Left cardiac atrium (tissue), 4 donors: Measurements from ENCODE around the gene IL4R. TPM values are rescaled to one million over a fixed set of nuclear protein-coding genes. Genes with fewer than 3 reads are reported as not detected.
A peak's percentile ranks its signal among the peaks of the same experiment; 100 is the strongest.

Experiments used
- ATAC-seq, 2 donors: fragments of 200-7000 bp; cut with Tn5 transposase; one replicate each; pipeline ENCODE4 v1.9.1; 2020; ENCODE audit warnings: mild to moderate bottlenecking in 2 of 2, moderate library complexity in 2 of 2
- DNase-seq: peaks from one replicate; pipeline ENCODE4 v3.0.0-alpha.2; 2020
- intact Hi-C, 2 donors: fragments of 100-400 bp; cut with DNase I; formaldehyde crosslinking; loops; one replicate each; pipeline versions ENCODE4 v1.14.1 to v1.15.1; 2022 to 2023
- total RNA-seq, 2 donors: library from RNA; stranded (reverse); fragmentation: NEBNext Ultra II Directional; extraction: Animal tissue kit (Norgen Biotek cat#: 25700); gene quantifications; one replicate each; pipeline ENCODE4 v1.2.1, GENCODE V29; 2021
- donor health status: DM: no; HTN: yes; CAD: no.
- donor health status: DM: no; HTN: yes; CAD: no; lungs with severe emphysema.
- donor health status: DM: yes; HTN: yes; CAD: no.
- donor health status: Dilated cardiomyopathy.

IL4R gene
- total RNA-seq, 2 donors from 2014 or later: 19.8 to 56.8 TPM

DNA sequence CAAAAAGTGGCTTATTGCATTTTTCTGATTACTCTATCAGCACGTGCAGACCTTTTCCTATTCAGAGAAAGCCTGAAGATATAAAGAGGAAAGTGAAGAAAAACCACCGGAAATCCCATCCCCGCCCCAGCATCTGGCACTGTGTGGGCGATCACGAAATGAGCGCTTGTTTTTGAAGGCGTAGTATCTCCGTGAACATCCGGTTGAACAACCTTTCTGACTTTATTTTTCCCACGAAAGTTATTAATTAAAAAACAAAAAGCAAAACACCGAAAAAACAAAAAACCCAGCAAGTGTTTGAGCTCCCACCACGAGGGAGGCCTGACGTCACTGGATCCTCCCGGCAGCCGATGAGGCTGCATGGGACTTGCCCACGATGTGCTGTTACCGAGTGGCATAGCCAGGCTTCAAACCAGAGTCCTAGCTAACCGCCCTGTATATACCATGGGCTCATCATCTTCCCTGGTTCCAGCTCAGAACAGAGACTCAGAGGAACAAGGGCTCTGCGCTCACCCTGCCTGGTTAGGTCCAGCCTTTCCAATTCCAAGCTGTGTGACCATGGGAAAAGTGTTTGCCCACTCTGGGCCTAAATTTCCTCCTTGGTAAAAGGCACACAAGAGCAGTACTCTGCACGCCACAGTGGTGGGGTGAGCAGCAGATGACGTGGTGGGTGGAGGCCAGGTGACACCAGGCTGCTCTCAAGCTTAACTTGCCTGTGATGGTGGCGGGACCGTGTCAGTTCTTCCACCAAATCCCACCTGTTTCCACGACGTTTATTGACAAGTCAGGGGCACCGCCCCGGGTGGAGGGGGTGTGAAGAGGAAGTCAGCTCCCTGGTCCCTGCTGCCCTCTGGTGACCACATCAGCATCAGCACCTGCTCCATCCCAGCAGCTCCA is 53.9 kb downstream of the IL4R start:
- ATAC-seq (peak; percentile 84 to 85), DNase-seq (peak; percentile 90)
- intact Hi-C loops: loop anchor here (1.0 to 10.0 kb wide), 3 partner anchors 135 to 188 kb away; no protein-coding TSS in a partner anchor

DNA sequence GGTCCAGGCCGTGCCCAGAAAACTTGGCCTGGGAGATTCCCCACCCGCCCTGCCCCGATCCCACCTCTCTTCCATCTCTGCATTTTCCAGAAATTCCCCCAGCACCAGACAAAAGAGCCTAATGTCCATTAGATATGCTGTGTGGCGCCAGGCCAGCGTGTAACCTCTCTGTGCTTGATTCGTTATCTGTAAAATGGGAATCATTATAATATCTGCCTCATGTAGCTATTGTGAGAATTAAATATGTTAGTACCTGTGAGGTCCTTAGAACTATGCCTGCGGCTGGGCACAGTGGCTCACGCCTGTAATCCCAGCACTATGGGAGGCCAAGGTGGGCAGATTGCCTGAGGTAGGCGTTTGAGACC is 54.6 kb downstream of the IL4R start:
- no peak for DNase-seq
- intact Hi-C loops: loop anchor here (1.0 to 10.0 kb wide), 3 partner anchors 136 to 189 kb away; no protein-coding TSS in a partner anchor
- ATAC-seq: no peak

DNA sequence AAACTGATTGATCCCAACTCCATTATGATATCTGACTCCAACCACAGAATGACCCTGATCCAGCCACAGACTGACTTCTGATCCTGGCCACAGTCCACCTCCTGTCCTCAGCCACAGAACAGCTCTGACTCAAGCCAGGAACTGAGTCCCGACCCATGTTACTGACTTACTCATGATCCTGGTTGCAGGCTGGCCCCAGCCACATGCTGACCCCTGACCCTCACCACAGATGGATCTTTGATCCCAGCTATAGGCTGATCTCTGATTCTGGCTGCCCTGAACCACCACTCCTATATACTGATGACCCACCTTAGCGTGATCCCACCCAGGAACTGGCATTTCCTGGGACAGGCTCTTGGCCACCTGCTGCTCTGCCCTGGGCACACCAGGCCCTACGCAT is 56.0 kb downstream of the IL4R start:
- ATAC-seq (no peak), DNase-seq (no peak)
- intact Hi-C loops: loop anchor here (5.0 to 10.0 kb wide), 2 partner anchors 138 to 185 kb away; no protein-coding TSS in a partner anchor

DNA sequence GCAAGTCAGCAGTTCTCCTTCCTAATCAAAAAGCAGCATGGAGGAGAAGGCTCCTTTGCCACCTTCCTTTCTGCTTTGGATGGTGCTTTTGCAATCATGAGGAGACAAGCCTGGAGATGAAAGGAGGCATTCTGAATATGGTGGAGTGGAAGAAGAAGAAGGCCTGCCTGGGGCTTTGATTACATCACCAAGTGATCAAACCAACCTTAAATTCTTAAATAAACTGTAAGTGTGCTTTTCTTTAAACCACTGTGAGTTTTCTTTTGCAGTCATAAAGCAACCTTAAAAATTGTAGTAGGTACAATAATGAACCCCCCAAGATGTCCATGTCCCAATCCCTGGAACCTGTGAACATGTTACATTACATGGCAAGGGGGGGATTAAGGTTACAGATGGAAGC is 56.5 kb downstream of the IL4R start:
- no peak for ATAC-seq
- DNase-seq: no peak
- intact Hi-C loops: no loop called here

DNA sequence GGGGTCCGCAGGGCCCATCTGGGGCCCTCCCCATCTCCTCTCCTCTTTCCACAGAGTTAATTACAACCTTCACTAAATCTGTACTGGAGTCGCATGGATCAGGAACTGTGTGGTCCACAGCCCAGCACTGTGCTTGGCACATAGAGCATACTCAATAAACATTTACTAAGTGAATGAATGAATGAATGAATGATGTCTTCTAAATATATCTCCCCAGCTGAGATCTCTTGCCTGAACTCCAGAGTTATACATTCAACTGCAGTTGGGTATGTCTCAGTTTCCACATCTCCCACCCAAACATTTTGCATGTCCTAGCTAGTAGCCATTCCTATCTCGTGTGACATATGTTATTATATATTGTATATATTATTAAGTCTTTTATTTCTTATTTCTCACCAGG is 59.5 kb downstream of the IL4R start:
- intact Hi-C loops: no loop called here
- no peak for DNase-seq
- no peak for ATAC-seq

DNA sequence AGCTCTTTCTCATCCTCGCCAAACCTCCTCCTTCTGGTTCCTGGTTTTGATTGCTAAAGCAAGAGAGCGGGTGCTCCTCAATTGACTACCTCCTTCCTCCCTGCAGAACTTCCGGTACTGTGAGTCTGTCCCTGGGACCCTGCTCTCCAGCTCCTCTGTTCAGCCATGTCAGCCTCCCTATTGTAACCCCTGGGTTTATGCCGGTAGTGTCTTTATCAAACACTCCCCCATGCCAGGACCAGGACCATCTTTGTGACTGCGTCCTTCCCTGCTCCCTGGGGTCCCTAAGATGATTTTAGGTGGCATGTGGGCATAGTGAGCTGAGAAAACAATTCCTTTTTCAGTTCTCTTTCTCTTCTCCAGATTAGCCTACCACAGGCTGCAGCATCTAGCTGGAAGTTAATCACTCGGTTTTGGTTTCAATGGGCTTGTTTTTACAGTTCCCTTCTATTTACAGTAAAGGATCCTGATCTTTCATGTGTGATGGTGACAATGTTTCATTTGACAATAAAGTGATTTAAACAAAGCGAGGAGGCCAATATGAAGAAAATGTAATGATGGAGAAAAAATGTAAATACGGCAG is 60.5 kb downstream of the IL4R start:
- ATAC-seq (peak in 1 of 2 donors; percentile 29), DNase-seq (no peak)
- intact Hi-C loops: no loop called here

DNA sequence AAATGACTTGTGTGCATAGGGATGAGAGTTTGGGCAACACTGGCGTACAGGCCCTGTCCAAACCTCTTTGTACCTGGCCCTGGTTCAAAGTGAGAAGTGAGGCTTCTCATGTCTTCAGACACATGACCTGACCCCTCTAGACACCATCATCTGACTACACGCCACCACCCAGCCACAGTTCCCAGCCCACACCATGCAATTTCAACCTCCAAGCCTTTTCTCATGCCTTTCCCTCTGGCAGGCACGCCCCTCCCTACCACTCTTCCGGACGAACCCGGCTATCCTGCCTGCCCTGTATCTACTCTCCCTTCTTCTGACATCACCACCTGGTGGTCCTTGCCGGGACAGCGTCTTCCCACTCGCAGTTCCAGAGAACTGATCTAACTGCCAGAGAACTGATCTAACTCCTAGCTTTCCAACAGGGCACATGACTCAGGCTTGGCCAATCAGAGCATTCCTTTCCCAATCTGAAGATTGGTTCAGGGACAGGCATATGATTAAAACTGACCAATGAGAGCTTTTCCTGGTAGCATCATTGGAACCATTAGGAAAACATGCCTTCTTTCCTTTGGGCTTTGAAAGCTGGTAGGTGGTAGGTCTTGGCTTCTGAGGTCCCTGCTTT is 61.1 kb downstream of the IL4R start:
- intact Hi-C loops: no loop called here
- ATAC-seq: peak; percentile 80 to 81
- peak; percentile 77 for DNase-seq

DNA sequence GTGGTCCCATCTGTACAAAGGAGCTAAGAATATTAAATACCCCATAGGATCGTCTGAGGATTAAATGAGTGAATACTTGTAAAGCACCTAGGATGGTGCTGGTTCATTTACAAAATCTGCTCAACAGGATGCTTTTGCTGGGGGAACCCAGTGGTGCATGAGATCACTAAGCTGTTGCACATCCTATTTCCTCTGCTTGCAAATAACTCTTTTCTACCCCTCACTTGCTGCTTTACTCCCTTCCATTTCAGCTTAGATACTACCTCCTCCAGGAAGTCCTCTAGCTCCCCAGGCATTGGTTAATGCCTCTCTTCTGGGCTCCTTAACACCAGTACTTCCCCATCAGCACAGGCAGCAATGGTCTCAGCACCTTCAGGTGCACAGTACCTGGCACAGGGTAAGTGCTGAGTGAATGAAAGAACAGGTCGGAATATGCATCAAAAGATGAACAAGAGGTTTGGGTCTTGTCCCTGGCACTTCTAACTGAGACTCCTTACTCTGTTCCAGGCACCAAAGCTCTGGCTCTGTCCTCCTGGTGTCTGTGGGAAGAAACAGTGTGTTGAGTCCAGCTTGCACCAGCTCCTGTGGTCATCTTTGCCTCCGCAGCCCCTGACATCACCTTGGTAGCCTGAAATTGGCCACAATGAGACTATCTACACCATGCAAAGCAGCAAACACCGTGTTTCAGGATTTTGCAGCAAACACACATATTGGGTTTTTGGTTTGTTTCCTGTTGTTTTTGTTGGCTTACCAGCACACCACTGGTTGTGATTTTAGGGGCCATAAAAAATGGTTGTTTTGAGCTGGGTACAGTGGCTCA is 64.1 kb downstream of the IL4R start:
- ATAC-seq (no peak), DNase-seq (no peak)
- intact Hi-C loops: no loop called here

DNA sequence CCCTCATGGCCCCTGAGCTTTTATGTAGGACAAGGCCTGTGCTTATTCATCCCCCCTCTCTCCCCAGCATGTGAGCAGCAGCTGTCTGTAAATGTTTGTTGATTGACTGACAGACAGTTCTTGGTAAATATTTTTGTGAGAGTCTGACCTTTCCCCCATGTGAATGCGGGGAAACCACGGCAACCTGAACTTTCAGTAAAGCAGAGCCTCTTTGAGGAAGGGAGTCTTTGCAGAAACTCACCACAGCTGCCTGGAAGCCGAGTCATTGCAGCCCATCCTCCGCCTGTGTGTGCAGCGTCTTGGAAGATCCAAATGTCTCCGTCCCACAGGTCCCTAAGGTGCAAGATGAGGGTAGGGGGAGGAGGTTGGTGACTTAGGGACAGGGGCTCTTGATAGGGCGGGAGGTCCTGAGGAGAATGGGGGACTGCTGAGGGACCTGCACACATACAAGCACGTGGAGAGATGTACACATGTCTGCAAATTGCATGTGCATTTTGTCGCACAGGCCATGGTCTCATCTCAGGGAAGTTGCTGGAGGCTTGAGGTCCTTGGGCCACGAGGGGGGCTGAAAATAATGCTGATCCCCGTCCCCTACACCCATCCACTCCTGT is 65.2 kb downstream of the IL4R start:
- DNase-seq: no peak
- no peak for ATAC-seq
- intact Hi-C loops: no loop called here

DNA sequence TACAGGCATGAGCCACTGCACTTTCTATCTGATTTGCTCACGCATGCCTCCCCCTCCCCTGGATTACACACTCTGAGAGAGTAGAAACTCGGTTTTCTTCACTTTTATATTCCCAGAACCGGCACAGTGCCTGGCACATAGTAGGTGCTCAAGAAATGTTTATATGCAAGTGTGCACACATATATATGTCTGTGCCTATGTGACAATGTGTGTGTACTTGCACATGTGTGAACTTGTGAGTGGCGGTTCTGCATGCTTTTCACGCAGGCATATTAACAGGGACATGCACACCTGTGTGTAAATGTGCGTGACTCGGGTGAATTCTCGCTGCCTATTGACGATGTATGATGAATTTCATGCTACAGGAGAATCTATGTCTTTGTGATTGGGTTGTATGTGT is 66.1 kb downstream of the IL4R start:
- no peak for DNase-seq
- intact Hi-C loops: no loop called here
- no peak for ATAC-seq

DNA sequence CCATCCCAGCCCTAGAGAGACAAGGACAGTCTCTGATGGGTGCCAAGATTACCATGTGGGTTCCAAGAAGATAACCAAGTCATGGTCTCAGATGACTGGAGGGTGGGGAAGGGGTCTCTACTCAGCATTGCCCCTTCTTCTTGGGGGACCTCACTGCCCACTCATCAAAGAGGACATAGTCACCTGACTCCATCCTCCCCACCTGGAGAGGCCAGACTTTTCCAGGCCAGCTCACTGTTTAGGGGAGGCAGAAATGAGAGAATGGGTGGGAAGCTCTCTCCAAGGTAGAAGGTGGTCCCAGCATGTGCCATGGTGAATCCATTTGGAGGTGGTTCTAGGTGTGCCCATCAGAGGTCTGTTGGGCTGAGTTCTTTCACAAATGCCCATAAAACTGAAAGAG is 67.5 kb downstream of the IL4R start:
- ATAC-seq (no peak), DNase-seq (no peak)
- intact Hi-C loops: no loop called here

DNA sequence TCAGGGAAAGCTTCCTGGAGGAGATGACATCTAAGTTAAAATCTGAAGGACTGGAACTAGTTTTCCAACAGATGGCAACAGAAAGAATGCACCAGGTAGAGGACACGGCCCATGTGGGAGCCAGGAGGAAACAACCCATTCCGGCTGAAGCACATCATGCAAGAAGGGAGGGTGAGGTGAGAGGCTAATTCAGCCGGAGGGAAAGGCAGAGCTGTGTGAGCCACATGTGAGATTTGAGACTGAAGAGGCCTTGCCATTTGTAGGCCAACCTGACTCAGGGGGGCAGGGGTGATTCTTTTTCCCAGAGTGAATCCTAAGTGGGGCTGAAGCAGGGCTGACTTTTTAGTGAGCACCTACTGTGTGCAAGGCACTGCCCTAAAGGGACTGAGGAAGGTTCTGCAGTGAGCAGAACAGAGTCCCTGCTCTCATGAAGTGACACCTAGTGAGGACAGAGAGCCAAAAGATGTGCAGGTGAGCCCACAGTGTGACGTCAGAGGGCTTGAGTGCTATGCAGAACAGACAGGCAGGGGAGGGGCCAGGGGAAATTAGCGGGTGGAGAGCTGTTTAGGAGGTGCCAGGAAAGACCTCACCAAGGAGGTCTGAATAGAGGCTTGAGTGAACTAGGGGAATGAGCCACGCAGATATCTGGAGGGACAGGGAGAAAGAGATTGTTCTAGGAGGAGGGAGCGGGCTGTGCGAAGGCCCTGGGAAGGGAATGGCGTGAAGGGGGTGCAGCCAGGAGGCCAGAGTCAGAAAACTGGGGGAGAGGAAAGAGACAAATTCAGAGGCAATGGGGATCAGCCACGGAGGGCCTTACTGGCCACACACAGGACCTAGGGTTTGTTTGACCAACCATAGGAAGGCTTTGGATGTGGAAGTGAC is 68.4 kb downstream of the IL4R start:
- DNase-seq (no peak), ATAC-seq (no peak)
- intact Hi-C loops: no loop called here

DNA sequence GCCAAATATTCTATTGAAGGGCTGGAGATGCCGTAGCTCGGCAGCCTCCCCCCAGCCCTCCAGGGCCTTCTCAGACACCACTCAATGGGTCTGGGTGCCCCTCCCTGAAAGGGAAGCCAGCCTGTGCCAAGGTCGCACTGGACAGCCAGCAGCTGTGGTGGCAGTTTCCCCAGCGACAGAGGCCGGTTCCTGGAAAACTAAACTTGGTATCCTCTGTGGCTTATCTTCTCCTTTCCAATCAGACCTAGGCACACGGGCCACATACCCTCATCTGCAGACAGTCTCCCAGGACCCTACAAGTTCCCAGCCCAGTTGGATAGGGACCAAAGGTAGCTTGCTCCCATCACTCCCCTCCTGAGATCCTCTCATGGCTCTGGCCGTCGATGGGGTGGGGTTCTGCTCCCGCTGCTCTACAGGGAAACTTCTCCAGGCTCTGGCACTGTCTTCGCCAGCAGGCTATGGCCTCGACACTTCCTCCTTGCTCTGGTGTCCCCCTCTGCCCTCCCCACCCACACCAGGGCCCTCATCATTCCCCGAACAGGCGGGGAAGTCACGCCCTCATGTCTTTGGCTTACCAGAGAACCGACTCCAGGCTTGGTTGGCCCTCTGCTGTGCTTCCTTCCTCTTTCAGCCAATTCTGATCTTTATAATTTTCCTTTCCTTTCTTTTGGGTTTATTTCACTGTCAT is 69.9 kb downstream of the IL4R start:
- peak; percentile 68 to 89 for ATAC-seq
- intact Hi-C loops: no loop called here
- DNase-seq: peak; percentile 53

DNA sequence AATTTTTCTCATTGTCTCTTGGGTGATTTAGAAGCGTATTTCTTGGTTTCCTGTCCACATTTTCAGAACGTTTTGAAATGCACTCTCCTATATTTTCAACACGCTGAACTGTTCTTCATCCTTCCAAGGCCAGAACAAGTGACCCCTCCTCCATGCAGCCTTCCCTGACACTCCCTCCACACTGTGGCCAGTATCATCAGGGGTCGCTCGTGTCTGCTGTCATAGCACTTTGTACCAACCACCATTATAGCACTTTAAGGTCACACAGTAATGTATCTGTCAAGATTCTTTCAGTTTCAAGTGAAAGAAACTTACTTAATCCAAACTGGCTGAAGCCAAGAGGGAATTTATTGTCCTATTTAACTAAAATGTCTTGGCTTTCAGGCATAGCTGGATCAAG is 70.7 kb downstream of the IL4R start:
- no peak for ATAC-seq
- DNase-seq: no peak
- intact Hi-C loops: no loop called here

DNA sequence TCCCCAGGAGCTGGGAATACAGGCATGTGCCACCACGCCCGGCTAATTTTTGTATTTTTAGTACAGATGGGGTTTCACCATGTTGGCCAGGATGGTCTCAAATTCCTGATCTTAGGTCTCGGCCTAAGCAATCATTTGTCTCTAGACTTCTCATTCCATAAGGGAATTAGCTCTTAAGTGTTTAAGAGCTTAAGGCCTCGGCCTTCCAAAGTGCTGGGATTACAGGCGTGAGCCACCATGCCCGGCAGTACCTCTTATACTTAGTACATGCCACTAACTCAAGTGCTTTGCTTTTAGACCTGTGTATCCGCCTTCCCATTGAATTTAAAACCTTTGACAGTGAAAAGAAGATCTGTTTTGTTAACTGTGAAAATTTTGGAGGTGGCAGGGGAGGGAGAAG is 71.6 kb downstream of the IL4R start:
- no peak for DNase-seq

DNA sequence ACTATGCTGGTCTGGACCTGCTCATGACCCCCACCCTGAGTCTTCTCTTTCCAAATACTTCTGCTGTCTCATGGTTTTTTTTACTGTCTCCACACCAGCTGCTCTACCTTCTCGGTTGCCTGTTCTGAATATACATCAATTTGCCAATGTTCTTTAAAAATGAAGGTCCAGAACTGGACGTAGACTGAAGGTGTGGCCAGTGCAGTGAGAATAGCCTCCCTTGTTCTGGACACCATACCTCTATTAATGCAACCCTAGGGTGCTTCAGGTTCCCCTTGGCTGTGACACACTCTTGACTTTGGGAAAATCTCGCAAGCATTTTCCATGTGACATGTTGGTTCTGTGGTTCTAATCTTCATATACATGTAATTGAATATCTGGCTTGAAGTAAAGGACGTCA is 72.9 kb downstream of the IL4R start:
- intact Hi-C loops: no loop called here
- ATAC-seq: no peak
- DNase-seq: no peak

More for the DNA sequence above, 71.6 kb downstream of the IL4R start:
- intact Hi-C loops: no loop called here
- no peak for ATAC-seq

DNA sequence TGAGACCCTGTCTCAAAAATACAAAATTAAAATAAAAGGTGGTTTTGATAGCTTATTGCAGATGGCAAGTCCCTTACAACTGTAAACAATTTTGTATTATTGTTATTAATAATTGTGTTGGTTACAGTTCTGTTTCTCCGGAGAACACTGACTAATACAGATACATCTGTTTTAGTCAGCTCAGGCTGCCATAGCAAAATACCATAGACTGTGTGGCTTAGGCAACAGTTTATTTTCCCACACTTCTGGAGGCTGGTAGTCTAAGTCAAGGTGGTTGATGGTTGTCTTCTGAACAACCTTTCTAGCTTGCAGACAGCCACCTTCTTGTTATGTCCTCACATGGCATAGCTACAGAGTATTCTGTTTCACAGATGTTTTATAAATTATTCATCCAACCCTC is 74.0 kb downstream of the IL4R start:
- ATAC-seq: no peak
- intact Hi-C loops: no loop called here

More for the DNA sequence above, 74.0 kb downstream of the IL4R start:
- DNase-seq: no peak
